Gastroesophageal sphincter (tissue), 4 donors: ENCODE measurements around the gene ARID3A. TPM values are rescaled to one million over a fixed set of nuclear protein-coding genes. Genes with fewer than 3 reads are reported as not detected.
A peak's percentile ranks its signal among the peaks of the same experiment; 100 is the strongest.

Experiments used
- ATAC-seq: fragments of 150-250 bp; one replicate; pipeline ENCODE4 v1.9.1; 2016; ENCODE audit warnings: mild to moderate bottlenecking, moderate library complexity
- H3K27ac ChIP-seq, 4 donors: fragments of 200-600 bp; sonication (generic) in 3 of 4; 1 replicate in 3 of 4; 2 replicates in 1 of 4; pipeline ENCODE4 v1.5.1; 2016 to 2019
- H3K27me3 ChIP-seq: fragments of 200-600 bp; sonication (generic); one replicate; pipeline ENCODE4 v1.5.1; 2019
- H3K36me3 ChIP-seq, 2 donors: fragments of 200-600 bp; sonication (generic); one replicate each; pipeline ENCODE4 v1.5.1; 2019; ENCODE audit warnings: control low read depth in 1 of 2
- H3K4me1 ChIP-seq, 3 donors: fragments of 200-600 bp; sonication (generic); 1 replicate in 2 of 3; 2 replicates in 1 of 3; pipeline ENCODE4 v1.5.1; 2016 to 2019; ENCODE audit warnings: control low read depth in 2 of 3
- H3K4me3 ChIP-seq, 2 donors: fragments of 200-600 bp; sonication (generic); one replicate each; pipeline ENCODE4 v1.5.1; 2019; ENCODE audit warnings: mild to moderate bottlenecking in 1 of 2, moderate library complexity in 1 of 2
- H3K9me3 ChIP-seq, 3 donors: fragments of 200-600 bp; sonication (generic); one replicate each; pipeline ENCODE4 v1.5.1; 2017 to 2019; ENCODE audit warnings: control low read depth in 2 of 3
- EP300 ChIP-seq: sonication (generic); formaldehyde crosslinking; IDR thresholded peaks from one replicate; pipeline ENCODE4 v1.6.1; 2017; ENCODE audit warnings: antibody characterized with exemption, mild to moderate bottlenecking
- POLR2A ChIP-seq, 2 donors: fragments of 450-650 bp; IDR thresholded peaks; one replicate each; pipeline ENCODE4 v1.6.1; 2017; ENCODE audit warnings: antibody characterized with exemption in 2 of 2, mild to moderate bottlenecking in 2 of 2, moderate library complexity in 1 of 2
- POLR2AphosphoS5 ChIP-seq: sonication (generic); formaldehyde crosslinking; IDR thresholded peaks from one replicate; pipeline ENCODE4 v1.6.1; 2017; ENCODE audit warnings: antibody characterized with exemption
- WGBS, 2 donors: methylation state at CpG; one replicate each; pipeline ENCODE4 v1.1.5; 2018; ENCODE audit warnings: low coverage in 1 of 2; 5-methylcytosine and 5-hydroxymethylcytosine counted together
- total RNA-seq, 4 donors: library from RNA; depleted of rRNA; stranded (reverse); fragments of >200 nt; gene quantifications; one replicate each; pipeline ENCODE4 v1.1.0, GENCODE V29; 2016
- TF ChIP-seq, protein P1 (sequence below), 4 experiments: fragments of 200-600 bp in 2 of 4; fragments of 450-650 bp in 2 of 4; sonication (generic) in 1 of 4; IDR thresholded peaks; one replicate each; pipeline ENCODE4 v1.5.1; 2017 to 2019; ENCODE audit warnings: antibody characterized with exemption in 4 of 4, mild to moderate bottlenecking in 2 of 4, moderate library complexity in 2 of 4

ARID3A gene
- total RNA-seq, 4 donors from 2014 or later, result 3.6 to 6.2 (median 4.9) TPM

DNA sequence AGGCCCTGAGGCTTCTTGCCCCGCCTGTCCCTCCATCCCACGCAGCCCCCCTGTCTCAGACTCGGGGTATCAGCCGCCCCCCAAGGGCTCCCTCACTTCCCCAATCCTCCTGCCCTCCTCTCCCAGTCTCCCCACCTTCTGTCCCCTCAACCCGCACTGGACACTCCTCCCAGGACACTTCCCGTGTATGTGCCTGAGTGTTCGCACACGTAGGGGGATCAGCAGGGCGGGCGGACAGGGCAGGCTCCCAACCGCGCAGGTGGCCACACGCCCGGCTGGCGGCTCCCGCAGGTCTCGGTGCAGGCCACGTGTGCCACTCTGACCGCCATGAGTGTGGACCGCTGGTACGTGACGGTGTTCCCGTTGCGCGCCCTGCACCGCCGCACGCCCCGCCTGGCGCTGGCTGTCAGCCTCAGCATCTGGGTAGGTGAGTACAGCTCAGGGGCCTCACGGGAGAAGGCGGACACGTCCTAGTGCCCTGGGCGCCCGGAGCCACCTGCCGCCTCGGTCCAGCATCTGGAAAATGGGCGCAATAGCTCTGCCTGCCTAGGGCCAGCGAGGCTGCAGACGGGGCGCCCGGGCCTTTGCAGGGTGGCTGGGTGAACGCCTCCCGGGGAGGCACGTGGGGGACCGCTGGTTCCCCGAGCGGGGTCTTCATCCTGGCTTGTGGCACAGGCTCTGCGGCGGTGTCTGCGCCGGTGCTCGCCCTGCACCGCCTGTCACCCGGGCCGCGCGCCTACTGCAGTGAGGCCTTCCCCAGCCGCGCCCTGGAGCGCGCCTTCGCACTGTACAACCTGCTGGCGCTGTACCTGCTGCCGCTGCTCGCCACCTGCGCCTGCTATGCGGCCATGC lies 6.4 kb upstream of the ARID3A start:
- WGBS, 2 donors, result 1% methylated on average over 12 of the region's 68 CpGs; no CpG with 5 or more reads in 1 of the 2 donors
- no peak for ATAC-seq
- peaks cover 0 to 66% (median 25%) of the 10 kb centered on the region in 3 donors for H3K4me1 ChIP-seq
- no peaks in the 10 kb centered on the region for H3K36me3 ChIP-seq
- peak overlapping the region in 1 of 2 donors; percentile 26 for H3K4me3 ChIP-seq
- no peak overlapping the region for H3K27ac ChIP-seq
- H3K9me3 ChIP-seq, result no peaks in the 10 kb centered on the region
- no peak for TF ChIP-seq EP300
- peaks cover 57% of the 10 kb centered on the region for H3K27me3 ChIP-seq

GRCh38 chr19:920051-920864 lies 5.6 kb upstream of the ARID3A start:
- H3K9me3 ChIP-seq, result no peaks in the 10 kb centered on the region
- ATAC-seq, result no peak
- peak overlapping the region in 1 of 2 donors; percentile 26 for H3K4me3 ChIP-seq
- peaks cover 57% of the 10 kb centered on the region for H3K27me3 ChIP-seq
- no peaks in the 10 kb centered on the region for H3K36me3 ChIP-seq
- H3K4me1 ChIP-seq, result peaks cover 0 to 74% (median 30%) of the 10 kb centered on the region in 3 donors
- no peak overlapping the region for H3K27ac ChIP-seq
- 0 to 4% methylated on average over 4 to 13 of the region's 84 CpGs for WGBS, 2 donors
- TF ChIP-seq POLR2AphosphoS5 (no peak), EP300 (no peak), POLR2A (IDR thresholded peaks at IDR 0.05) (no peak)
- TF ChIP-seq, protein P1, sequence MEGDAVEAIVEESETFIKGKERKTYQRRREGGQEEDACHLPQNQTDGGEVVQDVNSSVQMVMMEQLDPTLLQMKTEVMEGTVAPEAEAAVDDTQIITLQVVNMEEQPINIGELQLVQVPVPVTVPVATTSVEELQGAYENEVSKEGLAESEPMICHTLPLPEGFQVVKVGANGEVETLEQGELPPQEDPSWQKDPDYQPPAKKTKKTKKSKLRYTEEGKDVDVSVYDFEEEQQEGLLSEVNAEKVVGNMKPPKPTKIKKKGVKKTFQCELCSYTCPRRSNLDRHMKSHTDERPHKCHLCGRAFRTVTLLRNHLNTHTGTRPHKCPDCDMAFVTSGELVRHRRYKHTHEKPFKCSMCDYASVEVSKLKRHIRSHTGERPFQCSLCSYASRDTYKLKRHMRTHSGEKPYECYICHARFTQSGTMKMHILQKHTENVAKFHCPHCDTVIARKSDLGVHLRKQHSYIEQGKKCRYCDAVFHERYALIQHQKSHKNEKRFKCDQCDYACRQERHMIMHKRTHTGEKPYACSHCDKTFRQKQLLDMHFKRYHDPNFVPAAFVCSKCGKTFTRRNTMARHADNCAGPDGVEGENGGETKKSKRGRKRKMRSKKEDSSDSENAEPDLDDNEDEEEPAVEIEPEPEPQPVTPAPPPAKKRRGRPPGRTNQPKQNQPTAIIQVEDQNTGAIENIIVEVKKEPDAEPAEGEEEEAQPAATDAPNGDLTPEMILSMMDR (IDR thresholded peaks at IDR 0.05), result no peak

- TF ChIP-seq, protein P1 (IDR thresholded peaks at IDR 0.05), result no peak
- TF ChIP-seq EP300 (no peak), POLR2A (IDR thresholded peaks at IDR 0.05) (no peak), POLR2AphosphoS5 (no peak)
- Histone ChIP-seq H3K27me3 (peaks cover 20% of the 10 kb centered on the region), H3K4me3 (peak overlapping the region; percentile 79 to 93), H3K27ac (peak overlapping the region in 2 of 4 donors; percentile 85 to 89), H3K9me3 (no peaks in the 10 kb centered on the region), H3K4me1 (peaks cover 0 to 70% (median 19%) of the 10 kb centered on the region in 3 donors), H3K36me3 (peaks cover 0 to 10% of the 10 kb centered on the region in 2 donors)
- WGBS, 2 donors, result 4 to 23% methylated on average over 5 to 7 of the region's 31 CpGs
- ATAC-seq, result no peak
Observed at GRCh38 chr19:924553-925086, 1.2 kb upstream of the ARID3A start.

DNA sequence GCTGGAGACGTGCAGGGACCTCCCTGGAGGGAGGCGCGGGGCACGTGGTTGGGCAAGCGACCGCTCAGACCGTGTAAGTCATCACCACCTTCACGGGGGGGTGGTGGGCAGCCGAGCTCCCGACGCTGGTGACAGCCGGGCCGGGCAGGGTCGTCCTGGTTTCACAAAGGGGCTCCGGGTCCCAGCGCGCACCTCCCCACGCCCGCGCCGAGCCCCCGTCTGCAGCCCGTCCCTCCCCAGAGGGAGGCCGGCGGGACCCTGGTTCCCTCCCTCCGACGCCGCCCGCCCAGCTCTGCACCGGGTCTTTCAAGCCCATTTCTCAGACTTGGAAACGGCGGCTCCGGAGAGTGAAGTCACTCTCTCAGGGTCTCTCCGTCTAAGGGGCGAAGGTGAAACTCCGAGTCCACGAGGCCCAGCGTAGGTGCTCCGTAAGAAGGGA lies 729 bp upstream of the ARID3A start:
- TF ChIP-seq POLR2AphosphoS5 (no peak), POLR2A (IDR thresholded peaks at IDR 0.05) (no peak), EP300 (no peak)
- TF ChIP-seq, protein P1 (IDR thresholded peaks at IDR 0.05), result no peak
- no CpG with 5 or more reads among the region's 39 CpGs for WGBS, 2 donors
- Histone ChIP-seq H3K9me3 (no peaks in the 10 kb centered on the region), H3K36me3 (peaks cover 0 to 14% of the 10 kb centered on the region in 2 donors), H3K4me3 (peak overlapping the region; percentile 79 to 93), H3K4me1 (peaks cover 0 to 65% (median 14%) of the 10 kb centered on the region in 3 donors), H3K27me3 (peaks cover 15% of the 10 kb centered on the region), H3K27ac (peak overlapping the region; percentile 68 to 89 (median 84))
- peak; percentile 61 for ATAC-seq

- WGBS, 2 donors, result no CpG with 5 or more reads among the region's 21 CpGs
- TF ChIP-seq POLR2AphosphoS5 (no peak), EP300 (no peak), POLR2A (IDR thresholded peaks at IDR 0.05) (no peak)
- TF ChIP-seq, protein P1 (IDR thresholded peaks at IDR 0.05), result no peak
- ATAC-seq, result no peak
Observed at GRCh38 chr19:926323-926588, 421 bp downstream of the ARID3A start.

More at GRCh38 chr19:926323-926588, 421 bp downstream of the ARID3A start:
- Histone ChIP-seq H3K4me1 (peaks cover 0 to 53% (median 11%) of the 10 kb centered on the region in 3 donors), H3K27ac (peak overlapping the region; percentile 64 to 89 (median 84)), H3K36me3 (peaks cover 0 to 15% of the 10 kb centered on the region in 2 donors), H3K9me3 (no peaks in the 10 kb centered on the region), H3K27me3 (peaks cover 3% of the 10 kb centered on the region), H3K4me3 (peak overlapping the region; percentile 79 to 93)
